Mammary epithelial cell (primary cell): ENCODE data around the gene CT45A6.
"Not testable (repeated sequence)": the region's sequence is repeated elsewhere in the genome, so short reads cannot be mapped to it uniquely, and the experiment has no call there.

Source experiments
- EZH2 ChIP-seq: IDR thresholded peaks from 2 replicates; pipeline ENCODE4 v1.6.1; 2012; ENCODE audit warnings: low read length, inconsistent platforms, borderline replicate concordance
- TF ChIP-seq, protein P1 (sequence below), 2 donors: IDR thresholded peaks in 1 of 2; conservative IDR thresholded peaks in 1 of 2; 2 replicates each; pipeline ENCODE4 v1.5.1; 2011 to 2012; ENCODE audit warnings: inconsistent platforms in 2 of 2, low read length in 2 of 2, mild to moderate bottlenecking in 2 of 2, control low read depth in 1 of 2, low read depth in 1 of 2; ENCODE audit not compliant: insufficient read depth in 1 of 2; ENCODE audit errors: extremely low read depth in 1 of 2

GRCh38 chrX:135768091-135768490 lies 34.5 kb downstream of the CT45A6 start, which contains the start of gene CT45A3:
- TF ChIP-seq, protein P1, sequence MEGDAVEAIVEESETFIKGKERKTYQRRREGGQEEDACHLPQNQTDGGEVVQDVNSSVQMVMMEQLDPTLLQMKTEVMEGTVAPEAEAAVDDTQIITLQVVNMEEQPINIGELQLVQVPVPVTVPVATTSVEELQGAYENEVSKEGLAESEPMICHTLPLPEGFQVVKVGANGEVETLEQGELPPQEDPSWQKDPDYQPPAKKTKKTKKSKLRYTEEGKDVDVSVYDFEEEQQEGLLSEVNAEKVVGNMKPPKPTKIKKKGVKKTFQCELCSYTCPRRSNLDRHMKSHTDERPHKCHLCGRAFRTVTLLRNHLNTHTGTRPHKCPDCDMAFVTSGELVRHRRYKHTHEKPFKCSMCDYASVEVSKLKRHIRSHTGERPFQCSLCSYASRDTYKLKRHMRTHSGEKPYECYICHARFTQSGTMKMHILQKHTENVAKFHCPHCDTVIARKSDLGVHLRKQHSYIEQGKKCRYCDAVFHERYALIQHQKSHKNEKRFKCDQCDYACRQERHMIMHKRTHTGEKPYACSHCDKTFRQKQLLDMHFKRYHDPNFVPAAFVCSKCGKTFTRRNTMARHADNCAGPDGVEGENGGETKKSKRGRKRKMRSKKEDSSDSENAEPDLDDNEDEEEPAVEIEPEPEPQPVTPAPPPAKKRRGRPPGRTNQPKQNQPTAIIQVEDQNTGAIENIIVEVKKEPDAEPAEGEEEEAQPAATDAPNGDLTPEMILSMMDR (conservative IDR thresholded peaks at IDR 0.05 in 1 of 2, IDR thresholded peaks at IDR 0.05 in 1 of 2; ENCODE audit: extremely low read depth in 1 of 2, insufficient read depth in 1 of 2, low read depth in 1 of 2, low read length in 2 of 2) = not testable (repeated sequence)
- not testable (repeated sequence) for TF ChIP-seq EZH2
